Neural cell (in vitro differentiated cells): ENCODE results near the gene C2CD3. TPM values are rescaled to one million over a fixed set of nuclear protein-coding genes. Genes with fewer than 3 reads are reported as not detected.
A peak's percentile ranks its signal among the peaks of the same experiment; 100 is the strongest.

Source experiments
- H2AFZ ChIP-seq: fragments of 200-600, 300-800 bp; sonication (generic), shearing (Covaris generic); 2 replicates; pipeline ENCODE4 v1.6.0; 2014; ENCODE audit warnings: low read depth, mild to moderate bottlenecking, antibody characterized with exemption, low read length, moderate library complexity
- H3F3A ChIP-seq: fragments of 200-600 bp; shearing (Covaris generic); 2 replicates; pipeline ENCODE4 v1.6.1; 2016; ENCODE audit warnings: mild to moderate bottlenecking, moderate library complexity, mixed read lengths, antibody characterized with exemption, low read length; ENCODE audit not compliant: insufficient read depth, poor library complexity, severe bottlenecking
- H3K27ac ChIP-seq: fragments of 200-600, 300-800 bp; sonication (generic), shearing (Covaris generic); 2 replicates; pipeline ENCODE4 v1.5.1; 2014; ENCODE audit warnings: mild to moderate bottlenecking, low read length, moderate library complexity
- H3K27me3 ChIP-seq: fragments of 300-800, 200-600 bp; sonication (generic), shearing (Covaris generic); 2 replicates; pipeline ENCODE4 v1.6.0; 2014; ENCODE audit warnings: mild to moderate bottlenecking, low read depth, low read length, moderate library complexity; ENCODE audit not compliant: insufficient read depth
- H3K36me3 ChIP-seq: fragments of 300-800, 200-600 bp; sonication (generic), shearing (Covaris generic); 2 replicates; pipeline ENCODE4 v1.5.1; 2014; ENCODE audit warnings: mild to moderate bottlenecking, antibody characterized with exemption, low read length, moderate library complexity; ENCODE audit not compliant: insufficient read depth
- H3K4me2 ChIP-seq: fragments of 300-800, 200-600 bp; sonication (generic), shearing (Covaris generic); 2 replicates; pipeline ENCODE4 v1.6.0; 2014; ENCODE audit warnings: mild to moderate bottlenecking, low read length
- H3K4me3 ChIP-seq: fragments of 300-800, 200-600 bp; sonication (generic), shearing (Covaris generic); 2 replicates; pipeline ENCODE4 v1.5.1; 2014; ENCODE audit warnings: mild to moderate bottlenecking, low read length, moderate library complexity
- H3K79me2 ChIP-seq: fragments of 200-600 bp; shearing (Covaris generic); replicated peaks from 2 replicates; pipeline ENCODE4 v1.6.0; 2014; ENCODE audit warnings: mild to moderate bottlenecking, low read length, moderate library complexity; ENCODE audit not compliant: insufficient read depth
- H3K9ac ChIP-seq: fragments of 300-800, 200-600 bp; sonication (generic), shearing (Covaris generic); 2 replicates; pipeline ENCODE4 v1.6.1; 2016; ENCODE audit warnings: mild to moderate bottlenecking, low read length, mixed read lengths
- H3K9me2 ChIP-seq: fragments of 200-600 bp; shearing (Covaris generic); 2 replicates; pipeline ENCODE4 v1.6.1; 2016; ENCODE audit warnings: mild to moderate bottlenecking, low read length, mixed read lengths; ENCODE audit not compliant: insufficient read depth
- H3K9me3 ChIP-seq: fragments of 200-600, 300-800 bp; sonication (generic), shearing (Covaris generic); 2 replicates; pipeline ENCODE4 v1.6.1; 2016; ENCODE audit warnings: mild to moderate bottlenecking, mixed run types, low read length, moderate library complexity, mixed read lengths
- H4K20me1 ChIP-seq: fragments of 200-600 bp; shearing (Covaris generic); 2 replicates; pipeline ENCODE4 v1.6.1; 2016; ENCODE audit warnings: mild to moderate bottlenecking, mixed run types; ENCODE audit not compliant: insufficient read depth
- MXI1 ChIP-seq: fragments of 450-650 bp; conservative IDR thresholded peaks from 2 replicates; pipeline ENCODE4 v1.6.1; 2014; ENCODE audit warnings: antibody characterized with exemption, mild to moderate bottlenecking; ENCODE audit not compliant: poor library complexity, severe bottlenecking
- REST ChIP-seq: IDR thresholded peaks from 2 replicates; pipeline ENCODE4 v1.6.1; 2012; ENCODE audit warnings: borderline replicate concordance
- TAF1 ChIP-seq: IDR thresholded peaks from 2 replicates; pipeline ENCODE4 v1.6.1; 2012; ENCODE audit warnings: low read depth
- polyA plus RNA-seq: library from polyadenylated mRNA; depleted of rRNA; stranded (reverse); fragments of >200 nt; gene quantifications from 2 replicates; pipeline ENCODE4 v1.2.3, GENCODE V29; 2014

C2CD3 gene
- polyA plus RNA-seq, 1 donor from 2014 or later, result 13.2 TPM

- no peak overlapping the region for H3K9ac ChIP-seq
Observed at GRCh38 chr11:73983741-73984538, 186.9 kb downstream of the C2CD3 start.

DNA sequence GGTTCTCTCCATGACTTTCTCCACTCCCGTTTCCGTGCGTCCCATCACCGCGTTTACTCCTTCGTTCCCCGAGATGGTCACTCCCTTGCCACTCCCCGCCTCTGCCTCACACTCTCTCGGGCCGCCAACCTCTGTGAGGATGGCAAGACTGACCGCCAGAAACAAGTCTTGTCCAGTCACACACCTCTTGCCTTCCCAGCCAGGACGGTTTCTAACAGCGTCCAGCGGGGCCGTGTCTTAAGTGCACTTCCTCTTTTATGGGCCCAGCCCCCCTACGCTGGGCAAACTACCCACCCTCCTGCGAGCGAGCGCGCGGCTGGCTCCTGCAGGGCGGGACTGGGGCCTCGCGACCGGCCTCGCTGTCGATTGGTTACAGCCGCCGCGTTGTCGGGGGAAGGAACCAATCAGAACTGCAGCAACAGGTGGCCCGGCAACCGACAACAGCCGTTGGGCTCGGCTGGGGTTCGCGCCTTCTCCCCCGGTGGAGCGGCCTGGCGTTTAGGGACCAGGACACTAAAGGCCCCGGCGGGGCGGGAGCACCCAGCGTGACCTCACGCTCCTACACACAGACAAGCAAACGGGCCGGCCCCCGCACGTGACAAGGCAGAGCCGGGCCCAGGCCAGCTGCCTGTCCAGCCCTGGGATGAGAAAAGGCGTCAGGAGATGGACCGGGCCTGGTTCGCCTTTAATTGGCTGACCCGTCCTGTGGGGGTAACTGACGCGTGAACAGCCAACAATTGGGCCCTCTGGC, 187.6 kb downstream of the C2CD3 start:
- peak; percentile 20 for TF ChIP-seq TAF1
- TF ChIP-seq REST, result no peak
- peak; percentile 15 for TF ChIP-seq MXI1
- H3K9ac ChIP-seq, result peak overlapping the region; percentile 35
- H3K79me2 ChIP-seq, result no peaks in the 10 kb centered on the region
- H3K4me3 ChIP-seq, result peak overlapping the region; percentile 71
- H3K4me2 ChIP-seq, result peak overlapping the region; percentile 68
- no peaks in the 10 kb centered on the region for H3K9me3 ChIP-seq
- H3F3A ChIP-seq, result no peaks in the 10 kb centered on the region
- H3K27ac ChIP-seq, result no peak overlapping the region
- peak overlapping the region; percentile 63 for H2AFZ ChIP-seq
- H3K9me2 ChIP-seq, result no peaks in the 10 kb centered on the region
- H3K36me3 ChIP-seq, result no peaks in the 10 kb centered on the region
- no peaks in the 10 kb centered on the region for H4K20me1 ChIP-seq
- H3K27me3 ChIP-seq, result no peaks in the 10 kb centered on the region

More at GRCh38 chr11:73983741-73984538, 186.9 kb downstream of the C2CD3 start:
- Histone ChIP-seq H3K27ac (no peak overlapping the region), H4K20me1 (no peaks in the 10 kb centered on the region), H3K79me2 (no peaks in the 10 kb centered on the region), H3K9me3 (no peaks in the 10 kb centered on the region), H3F3A (no peaks in the 10 kb centered on the region), H3K36me3 (no peaks in the 10 kb centered on the region), H3K4me3 (peak overlapping the region; percentile 71), H2AFZ (no peak overlapping the region), H3K27me3 (no peaks in the 10 kb centered on the region), H3K4me2 (peak overlapping the region; percentile 68), H3K9me2 (no peaks in the 10 kb centered on the region)
- TF ChIP-seq REST (no peak), MXI1 (no peak)
